ENCODE data around the gene MED7.
A peak's percentile ranks its signal among the peaks of the same experiment; 100 is the strongest.

The MED7 gene

DNA sequence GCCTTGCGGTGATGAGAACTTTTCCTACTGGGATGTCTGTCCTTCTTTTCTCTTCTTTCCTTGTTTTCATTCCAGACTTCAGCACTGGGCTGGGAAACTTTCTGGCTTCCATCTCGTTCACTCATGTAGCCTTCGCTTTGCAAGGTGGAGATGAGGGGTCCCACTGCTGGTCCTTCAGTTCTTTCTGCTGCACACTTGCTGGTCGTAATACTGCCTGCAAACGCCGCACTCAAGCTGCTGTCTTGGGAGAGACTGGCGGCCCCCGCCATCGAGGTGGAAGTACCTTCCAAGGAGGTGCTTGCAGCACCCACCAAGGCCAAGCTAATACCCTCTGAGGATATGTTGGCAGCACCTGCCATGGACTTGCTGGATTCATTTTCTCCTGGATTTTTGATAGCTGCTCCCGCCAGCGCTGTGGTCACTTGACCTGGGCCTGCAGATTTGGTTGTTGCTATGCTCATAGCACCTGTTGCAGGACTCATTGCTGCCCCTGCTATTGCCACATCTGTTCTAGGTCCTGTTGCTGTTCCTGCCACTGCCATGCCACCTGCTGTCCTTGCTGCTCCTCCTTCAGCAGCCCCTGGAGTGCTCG is 20.4 kb upstream of the MED7 start:
- no peak for DNase-seq

DNA sequence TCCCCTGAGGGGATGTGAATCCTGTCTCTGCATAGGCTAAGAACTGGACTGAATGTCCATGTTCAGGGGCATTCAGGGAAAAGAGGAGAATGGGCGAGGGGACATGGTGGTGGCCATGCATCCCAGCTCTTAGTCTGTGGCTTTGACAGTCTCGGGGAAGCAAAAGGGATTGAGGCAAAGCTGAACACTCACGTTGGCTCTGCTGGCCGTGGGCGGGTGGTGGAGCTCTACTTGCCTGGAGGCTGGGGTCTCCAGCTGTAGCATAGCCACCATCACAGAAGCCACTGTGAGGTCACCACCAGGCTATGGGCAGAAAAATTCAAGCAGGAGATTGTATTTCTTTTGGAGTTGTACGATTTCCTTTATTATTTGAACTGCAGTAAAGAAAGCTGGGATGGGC is 19.3 kb upstream of the MED7 start:
- DNase-seq: no peak

GRCh38 chr5:157160001-157160400 is 17.3 kb upstream of the MED7 start:
- DNase-seq: no peak

- DNase-seq: no peak
Measured at GRCh38 chr5:157159209-157159751, 16.6 kb upstream of the MED7 start.

- no peak for DNase-seq
Measured at GRCh38 chr5:157157293-157157891, 14.7 kb upstream of the MED7 start.

GRCh38 chr5:157155297-157155696 is 12.6 kb upstream of the MED7 start:
- DNase-seq: no peak

DNA sequence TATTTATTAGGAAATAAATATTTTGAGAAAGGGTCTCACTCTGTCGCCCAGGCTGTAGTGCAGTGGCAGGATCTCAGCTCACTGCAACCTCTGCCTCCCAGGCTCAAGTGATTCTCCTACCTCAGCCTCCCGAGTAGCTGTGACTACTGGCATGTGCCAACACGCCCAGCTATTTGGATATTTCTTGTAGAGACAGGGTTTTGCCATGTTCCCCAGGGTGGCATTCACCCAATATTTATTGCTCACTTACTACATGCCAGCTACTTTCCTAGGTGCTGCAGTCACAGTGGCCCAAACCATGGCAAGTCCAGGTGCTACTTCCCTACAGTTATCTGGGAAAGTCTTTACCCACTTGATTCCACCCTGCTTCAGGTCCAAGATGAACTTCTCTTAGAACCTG is 8.3 kb upstream of the MED7 start:
- DNase-seq: no peak

- peak; percentile 8 for DNase-seq
Measured at GRCh38 chr5:157148734-157149615, 6.3 kb upstream of the MED7 start.

GRCh38 chr5:157143127-157143971 is 684 bp upstream of the MED7 start:
- no peak for DNase-seq

DNA sequence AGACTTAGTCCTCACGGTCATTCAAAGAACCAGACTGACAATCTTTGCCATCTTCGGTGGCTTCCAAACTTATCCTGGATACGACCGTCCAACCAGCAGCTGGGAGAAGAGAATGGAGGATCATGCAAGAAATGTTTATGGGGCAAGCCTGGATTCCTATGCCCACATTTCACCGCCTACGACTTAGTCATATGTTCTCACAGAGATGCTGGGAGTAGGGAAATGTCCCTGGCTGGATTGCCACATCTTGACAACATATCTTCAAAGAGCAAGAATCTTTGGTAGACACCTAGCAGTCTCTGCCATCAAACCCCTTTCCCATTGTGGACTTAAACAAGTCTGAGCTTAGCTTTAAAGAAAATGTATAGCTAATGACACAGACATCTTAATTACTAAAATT is 5.0 kb downstream of the MED7 start:
- no peak for DNase-seq

DNA sequence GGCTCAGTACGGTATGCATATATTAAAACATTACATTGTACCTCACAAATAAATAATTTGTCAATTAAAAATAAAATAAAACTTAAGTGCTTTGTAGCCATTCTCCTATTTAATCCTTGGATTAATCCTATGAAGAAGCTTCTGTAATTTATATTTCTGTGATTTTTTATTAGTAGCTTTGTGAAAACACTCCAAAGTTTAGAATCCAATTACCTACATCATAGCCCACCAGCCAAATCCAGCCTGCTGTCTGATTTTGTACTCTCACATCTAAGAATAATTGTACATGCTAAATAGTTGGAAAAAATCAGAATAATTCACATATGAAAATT is 10.4 kb downstream of the MED7 start:
- no peak for DNase-seq

GRCh38 chr5:157130925-157131324 is 11.7 kb downstream of the MED7 start:
- no peak for DNase-seq

DNA sequence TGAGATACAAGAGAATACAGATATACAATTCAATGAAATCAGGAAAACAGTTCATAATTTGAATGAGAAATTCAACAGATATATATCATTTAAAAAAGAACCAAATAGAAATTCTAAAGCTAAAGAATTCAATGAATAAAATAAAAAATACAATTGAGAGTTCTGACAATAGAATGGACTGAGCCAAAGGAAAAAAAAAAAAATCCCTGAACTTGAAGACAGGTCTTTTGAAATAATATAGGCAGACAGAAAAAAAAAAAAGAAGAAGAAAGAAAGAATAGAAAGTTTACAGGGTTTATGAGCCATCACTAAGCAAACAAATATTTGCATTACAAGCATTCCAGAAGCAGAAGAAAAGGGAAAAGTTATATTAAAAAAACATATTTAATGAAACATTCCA is 21.0 kb downstream of the MED7 start:
- no peak for DNase-seq

DNA sequence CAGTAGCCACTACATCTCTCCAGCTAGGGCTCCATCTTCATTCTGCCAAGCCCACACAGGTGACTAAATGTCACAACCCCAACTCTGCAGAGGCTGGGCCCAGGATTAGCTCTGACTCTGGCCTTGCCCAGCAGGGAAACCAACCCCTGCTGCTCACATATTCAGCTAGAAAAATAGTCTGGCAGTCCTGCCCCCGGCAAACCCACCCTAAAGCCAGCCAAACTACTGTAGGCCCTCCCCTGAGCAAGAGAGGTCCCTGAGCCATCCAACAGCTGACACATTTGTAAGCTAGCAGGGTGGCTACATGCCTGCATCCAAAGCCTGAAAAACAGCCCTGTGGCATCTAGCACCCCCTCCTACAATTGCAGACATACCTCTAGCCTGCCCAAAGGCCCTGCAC is 22.6 kb downstream of the MED7 start:
- DNase-seq: no peak

GRCh38 chr5:157116483-157116954 is 26.1 kb downstream of the MED7 start:
- no peak for DNase-seq

- no peak for DNase-seq
Measured at GRCh38 chr5:157115502-157115901, 27.2 kb downstream of the MED7 start.

DNA sequence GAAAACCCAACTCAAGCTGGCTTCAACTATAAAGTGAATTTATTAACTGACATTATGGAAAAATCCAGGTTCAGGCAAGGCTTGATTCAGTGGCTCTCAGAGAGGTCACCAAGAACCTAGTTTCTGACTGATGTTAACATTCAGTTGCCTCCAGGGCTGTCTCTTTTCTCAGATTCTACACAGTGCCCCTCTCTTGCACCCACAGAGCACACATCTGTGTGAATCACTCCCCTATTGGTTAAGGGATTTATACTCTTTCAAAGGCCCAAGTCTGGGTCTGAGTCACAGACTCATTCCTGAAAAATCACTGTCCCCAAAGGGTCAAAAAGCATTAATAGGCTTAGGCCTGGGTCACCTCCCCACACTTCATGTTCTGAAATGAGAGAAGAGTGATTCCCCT is 27.7 kb downstream of the MED7 start:
- no peak for DNase-seq

GRCh38 chr5:157113002-157113401 is 29.7 kb downstream of the MED7 start:
- DNase-seq: no peak

DNA sequence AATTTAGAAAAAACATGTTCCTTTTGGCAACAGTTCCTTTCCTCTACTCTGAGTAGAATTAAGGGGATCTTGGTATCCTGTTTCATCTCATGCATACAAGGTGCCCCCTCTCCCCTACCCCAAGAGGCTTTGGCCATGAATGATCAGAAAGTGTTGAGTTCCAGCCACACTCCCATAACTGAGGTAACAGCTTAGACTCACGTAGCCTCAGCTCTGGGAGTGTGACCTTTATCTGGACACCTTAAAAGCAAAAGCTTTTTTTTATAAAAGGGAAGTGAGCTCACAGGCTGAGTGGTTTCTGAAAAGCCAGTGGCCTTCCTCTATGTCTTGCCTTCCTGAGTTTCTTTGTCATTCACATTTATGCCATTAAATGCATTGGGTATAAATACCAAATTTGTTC is 32.9 kb downstream of the MED7 start:
- no peak for DNase-seq

GRCh38 chr5:157108976-157109375 is 33.7 kb downstream of the MED7 start, which contains the start of gene HAVCR2:
Gene HAVCR2 (minus strand): TSS chr5:157109044. CDS start chr5:157108983, 61 bp downstream.
- DNase-seq: no peak

- DNase-seq: no peak
Measured at GRCh38 chr5:157107508-157107907, 35.2 kb downstream of the MED7 start.

GRCh38 chr5:157106630-157107461 is 35.8 kb downstream of the MED7 start:
- no peak for DNase-seq
